Raji (cell line): ENCODE results near the gene CHAD.

Source experiments
- POLR2A ChIP-seq: IDR thresholded peaks from 2 replicates; pipeline ENCODE4 v1.6.1; 2011; ENCODE audit warnings: low read depth, low read length, control low read depth; ENCODE audit not compliant: insufficient read depth

The CHAD gene

GRCh38 chr17:50468304-50469207 lies at the start of gene CHAD:
CHAD (minus strand) TSS chr17:50468880; CDS start chr17:50468813, 67 bp downstream.
- no peak for TF ChIP-seq POLR2A

- no peak for TF ChIP-seq POLR2A
Observed at GRCh38 chr17:50517504-50518383, 49.1 kb upstream of the CHAD start.

- no peak for TF ChIP-seq POLR2A
Observed at GRCh38 chr17:50517011-50517410, 48.3 kb upstream of the CHAD start.

- no peak for TF ChIP-seq POLR2A
Observed at GRCh38 chr17:50514936-50515702, 46.4 kb upstream of the CHAD start.

- no peak for TF ChIP-seq POLR2A
Observed at GRCh38 chr17:50514388-50514787, 45.7 kb upstream of the CHAD start.

GRCh38 chr17:50513495-50513894 lies 44.8 kb upstream of the CHAD start:
- TF ChIP-seq POLR2A: no peak

- no peak for TF ChIP-seq POLR2A
Observed at GRCh38 chr17:50511058-50511457, 42.4 kb upstream of the CHAD start.

- no peak for TF ChIP-seq POLR2A
Observed at GRCh38 chr17:50508573-50509460, 40.1 kb upstream of the CHAD start.

- TF ChIP-seq POLR2A: no peak
Observed at GRCh38 chr17:50507871-50508572, 39.3 kb upstream of the CHAD start, which contains the start of gene MYCBPAP. MYCBPAP (plus strand) TSS chr17:50508439; CDS start chr17:50508675, 236 bp downstream.

- TF ChIP-seq POLR2A: no peak
Observed at GRCh38 chr17:50506298-50506697, 37.6 kb upstream of the CHAD start.

- no peak for TF ChIP-seq POLR2A
Observed at GRCh38 chr17:50505591-50506130, 37.0 kb upstream of the CHAD start.

GRCh38 chr17:50502301-50502990 lies 33.8 kb upstream of the CHAD start:
- no peak for TF ChIP-seq POLR2A

GRCh38 chr17:50501054-50501453 lies 32.4 kb upstream of the CHAD start:
- no peak for TF ChIP-seq POLR2A

- no peak for TF ChIP-seq POLR2A
Observed at GRCh38 chr17:50499721-50500120, 31.0 kb upstream of the CHAD start.
